Measurements from ENCODE around the gene ABCG8.

Gene ABCG8

GRCh38 chr2:43894743-43895142 is 56.0 kb downstream of the ABCG8 start:
- no peak for TF ChIP-seq CTCF (IDR thresholded peaks at IDR 0.05)

- no peak for TF ChIP-seq CTCF (IDR thresholded peaks at IDR 0.05)
These were observed 58.1 kb downstream of the ABCG8 start for GRCh38 chr2:43896906-43897305.

GRCh38 chr2:43897492-43897891 is 58.7 kb downstream of the ABCG8 start:
- TF ChIP-seq CTCF (IDR thresholded peaks at IDR 0.05): no peak

GRCh38 chr2:43898134-43898837 is 59.5 kb downstream of the ABCG8 start:
- peak; percentile 47 for TF ChIP-seq CTCF (IDR thresholded peaks at IDR 0.05)

- no peak for TF ChIP-seq CTCF (IDR thresholded peaks at IDR 0.05)
These were observed 60.1 kb downstream of the ABCG8 start for GRCh38 chr2:43898838-43899346.

- no peak for TF ChIP-seq CTCF (IDR thresholded peaks at IDR 0.05)
These were observed 60.8 kb downstream of the ABCG8 start for GRCh38 chr2:43899589-43899988.

- TF ChIP-seq CTCF (IDR thresholded peaks at IDR 0.05): no peak
These were observed 66.6 kb downstream of the ABCG8 start for GRCh38 chr2:43905371-43905803.

Measured in LNCAP (cell line).